Ishikawa (cell line): Measurements from ENCODE around the gene NPHS1.

Experiments used
- CEBPB ChIP-seq: IDR thresholded peaks from 2 replicates; pipeline ENCODE4 v1.6.1; 2012
- CREB1 ChIP-seq: IDR thresholded peaks from 2 replicates; pipeline ENCODE4 v1.6.1; 2012; ENCODE audit warnings: low read depth
- EGR1 ChIP-seq: IDR thresholded peaks from 2 replicates; pipeline ENCODE4 v1.6.1; 2012
- EP300 ChIP-seq: IDR thresholded peaks from 2 replicates; pipeline ENCODE4 v1.6.1; 2012; ENCODE audit warnings: borderline replicate concordance
- FOXM1 ChIP-seq: IDR thresholded peaks from 2 replicates; pipeline ENCODE4 v1.6.1; 2012; ENCODE audit warnings: low read depth, borderline replicate concordance
- MAX ChIP-seq: IDR thresholded peaks from 2 replicates; pipeline ENCODE4 v1.6.1; 2012
- NFIC ChIP-seq: IDR thresholded peaks from 2 replicates; pipeline ENCODE4 v1.6.1; 2012
- RAD21 ChIP-seq: IDR thresholded peaks from 2 replicates; pipeline ENCODE4 v1.6.1; 2012; ENCODE audit warnings: low read depth
- REST ChIP-seq: IDR thresholded peaks from 2 replicates; pipeline ENCODE4 v1.6.1; 2012; ENCODE audit warnings: low read depth, mild to moderate bottlenecking
- TAF1 ChIP-seq: IDR thresholded peaks from 2 replicates; pipeline ENCODE4 v1.6.1; 2012; ENCODE audit warnings: low read depth, mild to moderate bottlenecking
- TCF12 ChIP-seq: IDR thresholded peaks from 2 replicates; pipeline ENCODE4 v1.6.1; 2012; ENCODE audit warnings: low read depth
- TEAD4 ChIP-seq: IDR thresholded peaks from 2 replicates; pipeline ENCODE4 v1.6.1; 2012
- USF1 ChIP-seq: IDR thresholded peaks from 2 replicates; pipeline ENCODE4 v1.6.1; 2012
- YY1 ChIP-seq: IDR thresholded peaks from 2 replicates; pipeline ENCODE4 v1.6.1; 2012; ENCODE audit warnings: low read depth
- ZBTB7A ChIP-seq: IDR thresholded peaks from 2 replicates; pipeline ENCODE4 v1.6.1; 2012; ENCODE audit warnings: low read depth

The NPHS1 gene

GRCh38 chr19:35787227-35787799 lies 65.0 kb downstream of the NPHS1 start:
- TF ChIP-seq FOXM1 (no peak), YY1 (no peak), USF1 (no peak)

- TF ChIP-seq YY1 (no peak), REST (no peak), EGR1 (no peak), MAX (no peak), TEAD4 (no peak), TAF1 (no peak), RAD21 (no peak)
These were observed 65.8 kb downstream of the NPHS1 start for GRCh38 chr19:35786299-35787160.

- TF ChIP-seq TAF1 (no peak), USF1 (no peak), MAX (no peak)
These were observed 67.0 kb downstream of the NPHS1 start for GRCh38 chr19:35785339-35785627.

GRCh38 chr19:35784503-35785338 lies 67.6 kb downstream of the NPHS1 start:
- TF ChIP-seq TEAD4 (no peak), CEBPB (no peak), CREB1 (no peak), TCF12 (no peak), YY1 (no peak), EGR1 (no peak), TAF1 (no peak), MAX (no peak), FOXM1 (no peak), REST (no peak), NFIC (no peak), USF1 (no peak), ZBTB7A (no peak), RAD21 (no peak), EP300 (no peak)

- TF ChIP-seq CEBPB (no peak), ZBTB7A (no peak), EGR1 (no peak), CREB1 (no peak), REST (no peak), NFIC (no peak), MAX (no peak), USF1 (no peak), RAD21 (no peak), TAF1 (no peak), TEAD4 (no peak), YY1 (no peak), FOXM1 (no peak), TCF12 (no peak), EP300 (no peak)
These were observed 68.6 kb downstream of the NPHS1 start for GRCh38 chr19:35783469-35784434.
